Keratinocyte (primary cell): ENCODE measurements around the gene KMT5C. TPM values are rescaled to one million over a fixed set of nuclear protein-coding genes. Genes with fewer than 3 reads are reported as not detected.
A peak's percentile ranks its signal among the peaks of the same experiment; 100 is the strongest.

Source experiments
- DNase-seq: peaks from one replicate; pipeline ENCODE4 v3.0.0-alpha.2; 2011; ENCODE audit warnings: low read depth, missing footprints, low spot score
- FAIRE-seq: peaks from 2 replicates; lab custom pipeline; 2011; peaks lifted over from hg19 to GRCh38; lab: Jason Lieb, UNC
- H2AFZ ChIP-seq: 2 replicates; pipeline ENCODE4 v1.6.0; 2012; ENCODE audit warnings: low read length, control low read depth, inconsistent platforms; ENCODE audit not compliant: control insufficient read depth
- H3K27ac ChIP-seq: 2 replicates; pipeline ENCODE4 v1.5.1; 2011; ENCODE audit warnings: low read length; ENCODE audit not compliant: control insufficient read depth, insufficient read depth
- H3K27me3 ChIP-seq: 3 replicates; pipeline ENCODE4 v1.6.0; 2011; ENCODE audit warnings: low read length; ENCODE audit not compliant: control insufficient read depth, insufficient read depth; ENCODE audit errors: extremely low read depth
- H3K36me3 ChIP-seq, 2 experiments: 2 replicates in 1 of 2; 3 replicates in 1 of 2; pipeline ENCODE4 v1.5.1; 2011; ENCODE audit warnings: low read length in 2 of 2, mild to moderate bottlenecking in 1 of 2; ENCODE audit not compliant: control insufficient read depth in 2 of 2, insufficient read depth in 2 of 2; ENCODE audit errors: extremely low read depth in 1 of 2
- H3K4me1 ChIP-seq: 3 replicates; pipeline ENCODE4 v1.5.1; 2011; ENCODE audit warnings: low read length; ENCODE audit not compliant: control insufficient read depth, insufficient read depth; ENCODE audit errors: extremely low read depth
- H3K4me2 ChIP-seq: 3 replicates; pipeline ENCODE4 v1.6.0; 2011; ENCODE audit warnings: low read depth, low read length; ENCODE audit not compliant: control insufficient read depth, insufficient read depth; ENCODE audit errors: extremely low read depth
- H3K4me3 ChIP-seq, 3 experiments: fragments of 200-600 bp in 1 of 3; sonication (generic) in 1 of 3; 2 replicates in 2 of 3; 3 replicates in 1 of 3; pipeline ENCODE4 v1.5.1; 2011 to 2016; ENCODE audit warnings: low read length in 3 of 3, mild to moderate bottlenecking in 3 of 3, control low read depth in 2 of 3, inconsistent platforms in 1 of 3, low read depth in 1 of 3, mixed read lengths in 1 of 3, mixed run types in 1 of 3, moderate library complexity in 1 of 3; ENCODE audit not compliant: control insufficient read depth in 2 of 3, insufficient read depth in 2 of 3; ENCODE audit errors: extremely low read depth in 1 of 3
- H3K79me2 ChIP-seq: 2 replicates; pipeline ENCODE4 v1.6.0; 2012; ENCODE audit warnings: low read length; ENCODE audit not compliant: control insufficient read depth, insufficient read depth
- H3K9ac ChIP-seq: 3 replicates; pipeline ENCODE4 v1.6.0; 2011; ENCODE audit warnings: low read length; ENCODE audit not compliant: control insufficient read depth, insufficient read depth; ENCODE audit errors: extremely low read depth
- H3K9me1 ChIP-seq: 3 replicates; pipeline ENCODE4 v1.6.0; 2011; ENCODE audit warnings: low read length; ENCODE audit not compliant: control insufficient read depth, insufficient read depth; ENCODE audit errors: extremely low read depth
- H3K9me3 ChIP-seq: 2 replicates; pipeline ENCODE4 v1.5.1; 2012; ENCODE audit warnings: low read depth, low read length; ENCODE audit not compliant: control insufficient read depth
- H4K20me1 ChIP-seq: 3 replicates; pipeline ENCODE4 v1.6.0; 2011; ENCODE audit warnings: low read length; ENCODE audit not compliant: control insufficient read depth, insufficient read depth; ENCODE audit errors: extremely low read depth
- CTCF ChIP-seq, 3 experiments: IDR thresholded peaks in 1 of 3; conservative IDR thresholded peaks in 1 of 3; optimal IDR thresholded peaks in 1 of 3; 2 replicates in 2 of 3; 3 replicates in 1 of 3; pipeline versions ENCODE3 to v1.5.1; 2011; ENCODE audit warnings: low read length in 3 of 3, mild to moderate bottlenecking in 3 of 3, moderate library complexity in 2 of 3, control low read depth in 1 of 3, inconsistent platforms in 1 of 3; ENCODE audit not compliant: insufficient read depth in 2 of 3; ENCODE audit errors: extremely low read depth in 1 of 3
- EZH2 ChIP-seq: IDR thresholded peaks from one replicate; pipeline ENCODE4 v1.6.1; 2012; ENCODE audit warnings: inconsistent platforms, mild to moderate bottlenecking, low read length, moderate library complexity
- dilution Hi-C: fragments of 300-500 bp; cut with MboI; formaldehyde crosslinking; loops from one replicate; pipeline ENCODE4 v1.7.0; 2020; ENCODE audit warnings: low sequenced_read_pairs; ENCODE audit not compliant: extremely low pct_ligation_motif_present
- polyA plus RNA-seq, 5 experiments: library from polyadenylated mRNA; depleted of rRNA in 3 of 5; stranded (reverse) in 3 of 5; stranded (forward) in 1 of 5; unstranded in 1 of 5; fragments of >200 nt; gene quantifications; 1 replicate in 1 of 5; 2 replicates in 3 of 5; 3 replicates in 1 of 5; pipeline versions ENCODE4 v1.2.1 to v1.2.3, GENCODE V29; 2011 to 2012; ENCODE audit warnings: missing spikeins in 2 of 5, low read depth in 1 of 5, low replicate concordance in 1 of 5

The KMT5C gene
- polyA plus RNA-seq, 1 donor (not counting 4 experiments of a cell fraction or from before 2014, with no cell fraction given), result 4.3 TPM

GRCh38 chr19:55387736-55388497 lies 48.2 kb downstream of the KMT5C start:
- H3K27me3 ChIP-seq, result no peaks in the 10 kb centered on the region
- FAIRE-seq (no peak), DNase-seq (no peak)
- dilution Hi-C loops, result no loop called here
- peaks cover 31 to 35% of the 10 kb centered on the region in 2 experiments for H3K36me3 ChIP-seq
- H3K4me1 ChIP-seq, result peaks cover 30% of the 10 kb centered on the region
- H2AFZ ChIP-seq, result no peak overlapping the region
- TF ChIP-seq EZH2 (no peak), CTCF (optimal IDR thresholded peaks at IDR 0.05 in 1 of 3, IDR thresholded peaks at IDR 0.05 in 1 of 3, conservative IDR thresholded peaks at IDR 0.05 in 1 of 3; ENCODE audit: extremely low read depth in 1 of 3, insufficient read depth in 2 of 3, low read length in 3 of 3) (no peak)
- H3K27ac ChIP-seq, result no peak overlapping the region
- peaks cover 12% of the 10 kb centered on the region for H3K9me1 ChIP-seq
- peak overlapping the region; percentile 76 to 97 (median 94) for H3K4me3 ChIP-seq
- H3K79me2 ChIP-seq, result peaks cover 43% of the 10 kb centered on the region
- peaks cover 44% of the 10 kb centered on the region for H4K20me1 ChIP-seq
- peak overlapping the region; percentile 93 for H3K4me2 ChIP-seq
- no peaks in the 10 kb centered on the region for H3K9me3 ChIP-seq
- H3K9ac ChIP-seq, result peak overlapping the region; percentile 92

- no peak overlapping the region for H3K4me2 ChIP-seq
- dilution Hi-C loops, result no loop called here
Observed at GRCh38 chr19:55389386-55390317, 50.0 kb downstream of the KMT5C start.

More at GRCh38 chr19:55389386-55390317, 50.0 kb downstream of the KMT5C start:
- H3K27ac ChIP-seq, result no peak overlapping the region
- no peak overlapping the region for H2AFZ ChIP-seq
- no peaks in the 10 kb centered on the region for H3K9me3 ChIP-seq
- no peak overlapping the region for H3K4me3 ChIP-seq
- FAIRE-seq (no peak), DNase-seq (no peak)
- H3K4me1 ChIP-seq, result peaks cover 25% of the 10 kb centered on the region
- no peaks in the 10 kb centered on the region for H3K27me3 ChIP-seq
- no peak for TF ChIP-seq EZH2
- TF ChIP-seq CTCF (optimal IDR thresholded peaks at IDR 0.05 in 1 of 3, IDR thresholded peaks at IDR 0.05 in 1 of 3, conservative IDR thresholded peaks at IDR 0.05 in 1 of 3; ENCODE audit: extremely low read depth in 1 of 3, insufficient read depth in 2 of 3, low read length in 3 of 3), result no peak
- H4K20me1 ChIP-seq, result peaks cover 44% of the 10 kb centered on the region
- peaks cover 43% of the 10 kb centered on the region for H3K79me2 ChIP-seq
- H3K9me1 ChIP-seq, result peaks cover 12% of the 10 kb centered on the region
- H3K9ac ChIP-seq, result peak overlapping the region; percentile 7
- H3K36me3 ChIP-seq, result peaks cover 31 to 35% of the 10 kb centered on the region in 2 experiments
